Uterus (tissue), 2 donors: ENCODE results near the gene SLC35F3.

Experiments
- CTCF ChIP-seq, 4 experiments: fragments of 200-600 bp in 2 of 4; fragments of 450-650 bp in 2 of 4; sonication (generic) in 2 of 4; IDR thresholded peaks; one replicate each; pipeline ENCODE4 v1.5.1; 2016 to 2019; ENCODE audit warnings: antibody characterized with exemption in 4 of 4, mild to moderate bottlenecking in 2 of 4, moderate library complexity in 1 of 4
- POLR2A ChIP-seq, 2 donors: fragments of 450-650 bp; IDR thresholded peaks; one replicate each; pipeline ENCODE4 v1.6.1; 2016; ENCODE audit warnings: antibody characterized with exemption in 2 of 2, mild to moderate bottlenecking in 1 of 2, moderate library complexity in 1 of 2

GRCh38 chr1:234292011-234292410 lies 387.5 kb downstream of the SLC35F3 start:
- TF ChIP-seq CTCF (IDR thresholded peaks at IDR 0.05) (no peak), POLR2A (IDR thresholded peaks at IDR 0.05) (no peak)
